IMR-90 (cell line): ENCODE measurements around the gene OVOL1. TPM values are rescaled to one million over a fixed set of nuclear protein-coding genes. Genes with fewer than 3 reads are reported as not detected.

Source experiments
- ATAC-seq: fragments of 200-7000 bp; cut with Tn5 transposase; 2 replicates; pipeline ENCODE4 v1.9.1; 2020; ENCODE audit warnings: low read depth, mild to moderate bottlenecking, moderate library complexity
- BruUV-seq: library from RNA; stranded (reverse); fragments of 400-500 nt; replicated peaks from 2 replicates; lab custom pipeline; 2021; lab: Mats Ljungman, UMichigan
- CTCF ChIA-PET: fragments of 300-600 bp; formaldehyde crosslinking; extraction: SDS; loops from one replicate; lab custom pipeline; 2021; ENCODE audit warnings: antibody characterized with exemption; lab: Yijun Ruan, JAX
- POLR2A ChIA-PET: fragments of 300-600 bp; sonication (Branson Sonifier 250); formaldehyde crosslinking; loops from one replicate; lab custom pipeline; 2022; ENCODE audit warnings: antibody characterized with exemption; ENCODE audit not compliant: unreplicated experiment; lab: Charles Lee
- DNase-seq: peaks from one replicate; pipeline ENCODE4 v3.0.0; 2013
- H2AFZ ChIP-seq: replicated peaks from 2 replicates; pipeline ENCODE3; 2013; ENCODE audit warnings: low read length, mild to moderate bottlenecking; ENCODE audit not compliant: poor library complexity
- H2AK5ac ChIP-seq: 2 replicates; pipeline ENCODE4 v1.6.1; 2013; ENCODE audit warnings: low read depth, low read length, inconsistent platforms
- H2AK9ac ChIP-seq: replicated peaks from 2 replicates; pipeline ENCODE3; 2013; ENCODE audit warnings: mild to moderate bottlenecking, low read depth, low read length, moderate library complexity; ENCODE audit not compliant: poor library complexity
- H2BK120ac ChIP-seq: 2 replicates; pipeline ENCODE4 v1.6.1; 2013; ENCODE audit warnings: low read depth, low read length, inconsistent platforms
- H2BK15ac ChIP-seq: 3 replicates; pipeline ENCODE4 v1.6.1; 2013; ENCODE audit warnings: low read depth, low read length, inconsistent platforms
- H2BK20ac ChIP-seq: 2 replicates; pipeline ENCODE4 v1.6.1; 2013; ENCODE audit warnings: low read depth, mild to moderate bottlenecking, inconsistent platforms, low read length, moderate library complexity
- H2BK5ac ChIP-seq: 2 replicates; pipeline ENCODE4 v1.6.1; 2013; ENCODE audit warnings: mild to moderate bottlenecking, low read depth, low read length, inconsistent platforms; ENCODE audit not compliant: poor library complexity, severe bottlenecking
- H3K14ac ChIP-seq: replicated peaks from 2 replicates; pipeline ENCODE4 v1.6.1; 2013; ENCODE audit warnings: low read depth, low read length, inconsistent platforms
- H3K18ac ChIP-seq: 2 replicates; pipeline ENCODE4 v1.6.1; 2013; ENCODE audit warnings: low read depth, low read length, control low read depth
- H3K23ac ChIP-seq: 2 replicates; pipeline ENCODE4 v1.6.1; 2013; ENCODE audit warnings: low read depth, low read length, inconsistent platforms
- H3K27ac ChIP-seq: 2 replicates; pipeline ENCODE4 v1.5.1; 2013; ENCODE audit warnings: mild to moderate bottlenecking, control low read depth, low read length; ENCODE audit not compliant: insufficient read depth
- H3K27me3 ChIP-seq: 2 replicates; pipeline ENCODE4 v1.6.1; 2013; ENCODE audit warnings: low read length; ENCODE audit not compliant: control insufficient read depth, insufficient read depth
- H3K36me3 ChIP-seq: 2 replicates; pipeline ENCODE4 v1.6.1; 2013; ENCODE audit warnings: low read length, mixed read lengths; ENCODE audit not compliant: control insufficient read depth, insufficient read depth
- H3K4ac ChIP-seq: 2 replicates; pipeline ENCODE4 v1.6.1; 2013; ENCODE audit warnings: low read depth, low read length, inconsistent platforms
- H3K4me1 ChIP-seq: 2 replicates; pipeline ENCODE4 v1.6.1; 2013; ENCODE audit warnings: low read length, mixed read lengths; ENCODE audit not compliant: control insufficient read depth, insufficient read depth
- H3K4me2 ChIP-seq: 2 replicates; pipeline ENCODE4 v1.6.1; 2013; ENCODE audit warnings: low read depth, mild to moderate bottlenecking, control low read depth, low read length, moderate library complexity
- H3K4me3 ChIP-seq: 2 replicates; pipeline ENCODE4 v1.5.1; 2013; ENCODE audit warnings: low read depth, mild to moderate bottlenecking, control low read depth, low read length, moderate library complexity; ENCODE audit not compliant: insufficient read depth
- H3K56ac ChIP-seq: 2 replicates; pipeline ENCODE4 v1.6.1; 2013; ENCODE audit warnings: low read length, inconsistent platforms; ENCODE audit not compliant: insufficient read depth; ENCODE audit errors: extremely low read depth
- H3K79me1 ChIP-seq, 2 experiments: 2 replicates each; pipeline ENCODE4 v1.6.1; 2013; ENCODE audit warnings: low read length in 2 of 2, inconsistent platforms in 1 of 2, low read depth in 1 of 2
- H3K9ac ChIP-seq: 2 replicates; pipeline ENCODE4 v1.6.1; 2013; ENCODE audit warnings: low read depth, low read length, control low read depth
- H3K9me1 ChIP-seq: 2 replicates; pipeline ENCODE4 v1.6.1; 2013; ENCODE audit warnings: low read length, inconsistent platforms; ENCODE audit not compliant: insufficient read depth
- H3K9me3 ChIP-seq: 2 replicates; pipeline ENCODE4 v1.6.1; 2013; ENCODE audit warnings: low read length; ENCODE audit not compliant: control insufficient read depth, insufficient read depth
- H4K20me1 ChIP-seq: 2 replicates; pipeline ENCODE4 v1.6.1; 2013; ENCODE audit warnings: low read length, inconsistent platforms; ENCODE audit not compliant: insufficient read depth
- H4K5ac ChIP-seq: 2 replicates; pipeline ENCODE4 v1.6.1; 2013; ENCODE audit warnings: mild to moderate bottlenecking, low read depth, low read length, control low read depth
- H4K8ac ChIP-seq, 2 experiments: 2 replicates each; pipeline ENCODE4 v1.6.1; 2013; ENCODE audit warnings: low read depth in 2 of 2, low read length in 2 of 2, control low read depth in 1 of 2, inconsistent platforms in 1 of 2
- H4K91ac ChIP-seq: 2 replicates; pipeline ENCODE4 v1.6.1; 2013; ENCODE audit warnings: low read depth, low read length, inconsistent platforms; ENCODE audit not compliant: insufficient read depth
- BHLHE40 ChIP-seq: fragments of 150-350 bp; IDR thresholded peaks from 2 replicates; pipeline ENCODE4 v1.6.1; 2016; ENCODE audit warnings: mild to moderate bottlenecking, low read depth, low read length
- CHD1 ChIP-seq: IDR thresholded peaks from 2 replicates; pipeline ENCODE4 v1.6.1; 2012; ENCODE audit warnings: low read depth, low read length, improper control_type of control experiment
- FOS ChIP-seq: fragments of 150-350 bp; IDR thresholded peaks from 2 replicates; pipeline ENCODE4 v1.6.1; 2016; ENCODE audit warnings: low read depth, low read length
- NFE2L2 ChIP-seq: fragments of 150-350 bp; IDR thresholded peaks from 2 replicates; pipeline ENCODE4 v1.6.1; 2016; ENCODE audit warnings: low read depth, mild to moderate bottlenecking, low read length
- POLR2A ChIP-seq: IDR thresholded peaks from 2 replicates; pipeline ENCODE4 v1.6.1; 2012; ENCODE audit warnings: mild to moderate bottlenecking, low read depth, low read length
- RCOR1 ChIP-seq: IDR thresholded peaks from 2 replicates; pipeline ENCODE4 v1.6.1; 2012; ENCODE audit warnings: mild to moderate bottlenecking, low read length, improper control_type of control experiment; ENCODE audit not compliant: insufficient replicate concordance
- RFX5 ChIP-seq: IDR thresholded peaks from 2 replicates; pipeline ENCODE4 v1.8.0; 2012; ENCODE audit warnings: low read depth, mild to moderate bottlenecking, low read length, moderate library complexity
- SMC3 ChIP-seq: fragments of 150-350 bp; IDR thresholded peaks from 2 replicates; pipeline ENCODE4 v1.6.1; 2016; ENCODE audit warnings: low read depth, mild to moderate bottlenecking, antibody characterized with exemption, low read length, moderate library complexity
- WGBS, 2 experiments: methylation state at CpG; one replicate each; pipeline versions ENCODE4 v1.1.5 to v1.1.7; 2013; ENCODE audit warnings: missing lambda C conversion rate in 2 of 2; ENCODE audit not compliant: insufficient read length in 1 of 2; ENCODE audit errors: extremely low coverage in 2 of 2; 5-methylcytosine and 5-hydroxymethylcytosine counted together
- dilution Hi-C: fragments of 300-500 bp; cut with HindIII; formaldehyde crosslinking; loops from one replicate; pipeline ENCODE4 v1.14.3; 2018; ENCODE audit warnings: low sequenced_read_pairs; ENCODE audit not compliant: unreplicated experiment
- in situ Hi-C: fragments of 300-500 bp; cut with MboI; formaldehyde crosslinking; loops from 3 replicates; pipeline ENCODE4 v1.14.3; 2019; ENCODE audit warnings: low sequenced_read_pairs, inconsistent platforms, mixed read lengths
- intact Hi-C: fragments of 100-400 bp; cut with micrococcal nuclease; formaldehyde crosslinking; loops from 2 replicates; pipeline ENCODE4 v1.10.0; 2022
- polyA plus RNA-seq, 3 experiments: library from polyadenylated mRNA; depleted of rRNA; stranded (reverse); fragments of >200 nt; gene quantifications; 2 replicates each; pipeline ENCODE4 v1.2.3, GENCODE V29; 2012; ENCODE audit warnings: low replicate concordance in 1 of 3
- total RNA-seq: library from RNA; depleted of rRNA; stranded (reverse); fragments of >200 nt; gene quantifications from 2 replicates; pipeline ENCODE4 v1.2.3, GENCODE V29; 2012
- TF ChIP-seq, protein P1 (sequence below): conservative IDR thresholded peaks from 2 replicates; pipeline ENCODE4 v1.5.1; 2012; ENCODE audit warnings: mild to moderate bottlenecking, low read depth, low read length, improper control_type of control experiment

Gene OVOL1
- total and polyA plus RNA-seq, 2 of the 4 experiments (the other 2 are of a cell fraction): not detected

DNA sequence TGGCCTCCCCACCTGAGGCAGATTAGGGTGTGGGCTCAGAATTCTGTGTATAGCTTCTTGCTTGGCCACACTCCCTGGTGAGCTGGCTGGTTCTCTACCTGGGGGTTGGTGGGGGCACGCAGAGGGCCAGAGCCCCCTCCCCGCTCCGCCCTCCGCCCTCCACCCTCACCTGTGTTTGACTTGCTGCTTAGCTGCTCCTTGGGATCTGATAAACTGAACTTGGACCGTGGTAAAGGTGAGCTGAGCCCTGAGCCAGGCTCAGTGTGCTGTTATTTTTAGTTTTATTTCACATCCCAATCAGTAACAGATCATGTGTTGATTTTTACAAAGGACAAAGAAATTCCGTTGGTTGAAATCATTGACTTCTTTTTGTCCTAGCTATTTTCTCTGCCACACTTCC is 2.0 kb downstream of the OVOL1 start:
- no peak overlapping the region for H2BK15ac ChIP-seq
- no peak overlapping the region for H3K56ac ChIP-seq
- H4K91ac ChIP-seq: no peak overlapping the region
- H3K9me3 ChIP-seq: peaks cover 2% of the 10 kb centered on the region; the same call in 1 of the 2 replicates
- no peak overlapping the region for H2AK9ac ChIP-seq
- no peak overlapping the region for H3K4me2 ChIP-seq
- no TSS peak for BruUV-seq
- DNase-seq (no peak), ATAC-seq (no peak)
- H3K4me1 ChIP-seq: no peaks in the 10 kb centered on the region; the same call in 1 of the 2 replicates
- no peak overlapping the region for H4K5ac ChIP-seq
- no peak overlapping the region for H4K8ac ChIP-seq
- ChIA-PET POLR2A (no interaction called here), CTCF (no interaction called here)
- no peak overlapping the region for H2BK5ac ChIP-seq
- no peak overlapping the region for H3K18ac ChIP-seq
- TF ChIP-seq BHLHE40 (no peak), RCOR1 (no peak), SMC3 (no peak), NFE2L2 (no peak), FOS (no peak), RFX5 (no peak), POLR2A (no peak), CHD1 (no peak)
- TF ChIP-seq, protein P1, sequence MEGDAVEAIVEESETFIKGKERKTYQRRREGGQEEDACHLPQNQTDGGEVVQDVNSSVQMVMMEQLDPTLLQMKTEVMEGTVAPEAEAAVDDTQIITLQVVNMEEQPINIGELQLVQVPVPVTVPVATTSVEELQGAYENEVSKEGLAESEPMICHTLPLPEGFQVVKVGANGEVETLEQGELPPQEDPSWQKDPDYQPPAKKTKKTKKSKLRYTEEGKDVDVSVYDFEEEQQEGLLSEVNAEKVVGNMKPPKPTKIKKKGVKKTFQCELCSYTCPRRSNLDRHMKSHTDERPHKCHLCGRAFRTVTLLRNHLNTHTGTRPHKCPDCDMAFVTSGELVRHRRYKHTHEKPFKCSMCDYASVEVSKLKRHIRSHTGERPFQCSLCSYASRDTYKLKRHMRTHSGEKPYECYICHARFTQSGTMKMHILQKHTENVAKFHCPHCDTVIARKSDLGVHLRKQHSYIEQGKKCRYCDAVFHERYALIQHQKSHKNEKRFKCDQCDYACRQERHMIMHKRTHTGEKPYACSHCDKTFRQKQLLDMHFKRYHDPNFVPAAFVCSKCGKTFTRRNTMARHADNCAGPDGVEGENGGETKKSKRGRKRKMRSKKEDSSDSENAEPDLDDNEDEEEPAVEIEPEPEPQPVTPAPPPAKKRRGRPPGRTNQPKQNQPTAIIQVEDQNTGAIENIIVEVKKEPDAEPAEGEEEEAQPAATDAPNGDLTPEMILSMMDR: no peak
- H3K27ac ChIP-seq: no peak overlapping the region
- no peaks in the 10 kb centered on the region; the same call in 1 of the 2 replicates for H4K20me1 ChIP-seq
- no peak overlapping the region for H3K4ac ChIP-seq
- H2AFZ ChIP-seq: no peak overlapping the region
- H3K4me3 ChIP-seq: no peak overlapping the region
- in situ Hi-C loops (no loop called here), intact Hi-C loops (no loop called here), dilution Hi-C loops (no loop called here)
- no peak overlapping the region for H2AK5ac ChIP-seq
- H3K27me3 ChIP-seq: peaks cover 86% of the 10 kb centered on the region
- no CpG with 5 or more reads among the region's 6 CpGs for WGBS, 2 experiments
- H3K14ac ChIP-seq: no peak overlapping the region
- H3K79me1 ChIP-seq: no peaks in the 10 kb centered on the region
- H3K9ac ChIP-seq: no peak overlapping the region
- no peak overlapping the region for H3K23ac ChIP-seq
- no peak overlapping the region for H2BK120ac ChIP-seq
- no peaks in the 10 kb centered on the region for H3K9me1 ChIP-seq
- H3K36me3 ChIP-seq: no peaks in the 10 kb centered on the region
- no peak overlapping the region for H2BK20ac ChIP-seq
